OCI-LY7 (cell line): Measurements from ENCODE around the gene PEX11A.

Experiments used
- CTCF ChIP-seq: fragments of 200-600 bp; sonication (generic); conservative IDR thresholded peaks from 2 replicates; pipeline ENCODE4 v1.5.1; 2014; ENCODE audit warnings: mild to moderate bottlenecking, antibody characterized with exemption, low read length, moderate library complexity, mixed read lengths
- EZH2phosphoT487 ChIP-seq: fragments of 200-600 bp; sonication (generic); IDR thresholded peaks from 2 replicates; pipeline ENCODE4 v1.6.1; 2018; ENCODE audit warnings: low read depth, borderline replicate concordance, mild to moderate bottlenecking, mixed run types, antibody characterized with exemption, low read length, moderate library complexity, mixed read lengths

DNA sequence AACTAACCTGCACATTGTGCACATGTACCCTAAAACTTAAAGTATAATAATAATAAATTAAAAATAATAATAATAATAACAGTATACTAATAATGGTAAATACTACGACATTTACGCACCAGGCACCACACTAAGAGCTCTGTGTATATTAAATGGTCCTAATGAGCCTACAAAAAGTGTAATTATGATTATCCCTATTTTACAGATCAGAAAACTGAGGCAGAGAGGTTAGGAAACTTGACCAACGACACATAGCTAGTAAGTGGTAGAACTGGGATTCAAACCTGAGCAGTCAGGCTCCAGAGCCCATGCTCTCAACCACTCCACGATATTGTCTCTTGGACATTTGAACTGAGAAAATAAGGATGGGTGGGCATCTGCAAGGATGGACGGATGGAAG is 50.3 kb downstream of the PEX11A start:
- TF ChIP-seq CTCF: no peak
- TF ChIP-seq EZH2phosphoT487: no peak
